GM12873 (cell line): ENCODE data around the gene NEB.

Experiments used
- TF ChIP-seq, protein P1 (sequence below): IDR thresholded peaks from 2 replicates; pipeline ENCODE4 v1.5.1; 2012; ENCODE audit warnings: low read depth, mild to moderate bottlenecking, moderate library complexity, low read length, control low read depth; ENCODE audit not compliant: insufficient read depth; ENCODE audit errors: missing control alignments

NEB gene

DNA sequence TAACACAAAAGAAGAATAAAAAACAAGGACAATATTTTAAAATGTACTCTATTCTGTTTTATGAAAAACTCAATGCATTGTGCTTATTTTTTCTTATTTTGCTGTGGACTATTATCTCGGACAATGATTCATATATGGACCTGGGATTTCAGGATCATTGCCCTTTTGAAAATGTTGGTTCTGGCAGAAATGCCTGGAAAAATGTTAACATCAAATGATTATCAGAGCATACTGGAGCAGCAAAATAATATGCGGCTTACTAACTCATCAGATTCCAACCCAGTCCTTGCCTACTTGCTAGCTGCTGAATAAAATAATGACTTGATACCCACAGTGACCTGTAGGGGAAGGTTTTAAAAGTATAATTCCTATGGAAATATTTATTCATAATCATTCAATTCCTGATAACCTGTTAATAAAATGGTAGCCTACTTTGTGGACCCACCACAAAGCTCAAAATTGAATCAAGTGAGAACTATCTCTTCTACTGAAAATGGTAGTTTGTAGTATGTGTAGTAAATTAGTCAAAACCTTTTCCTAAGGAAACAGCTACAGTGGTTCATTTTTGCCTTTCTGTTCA lies 117.4 kb downstream of the NEB start:
- TF ChIP-seq, protein P1, sequence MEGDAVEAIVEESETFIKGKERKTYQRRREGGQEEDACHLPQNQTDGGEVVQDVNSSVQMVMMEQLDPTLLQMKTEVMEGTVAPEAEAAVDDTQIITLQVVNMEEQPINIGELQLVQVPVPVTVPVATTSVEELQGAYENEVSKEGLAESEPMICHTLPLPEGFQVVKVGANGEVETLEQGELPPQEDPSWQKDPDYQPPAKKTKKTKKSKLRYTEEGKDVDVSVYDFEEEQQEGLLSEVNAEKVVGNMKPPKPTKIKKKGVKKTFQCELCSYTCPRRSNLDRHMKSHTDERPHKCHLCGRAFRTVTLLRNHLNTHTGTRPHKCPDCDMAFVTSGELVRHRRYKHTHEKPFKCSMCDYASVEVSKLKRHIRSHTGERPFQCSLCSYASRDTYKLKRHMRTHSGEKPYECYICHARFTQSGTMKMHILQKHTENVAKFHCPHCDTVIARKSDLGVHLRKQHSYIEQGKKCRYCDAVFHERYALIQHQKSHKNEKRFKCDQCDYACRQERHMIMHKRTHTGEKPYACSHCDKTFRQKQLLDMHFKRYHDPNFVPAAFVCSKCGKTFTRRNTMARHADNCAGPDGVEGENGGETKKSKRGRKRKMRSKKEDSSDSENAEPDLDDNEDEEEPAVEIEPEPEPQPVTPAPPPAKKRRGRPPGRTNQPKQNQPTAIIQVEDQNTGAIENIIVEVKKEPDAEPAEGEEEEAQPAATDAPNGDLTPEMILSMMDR = no peak

GRCh38 chr2:151614606-151615306 lies 119.5 kb downstream of the NEB start:
- TF ChIP-seq, protein P1 = no peak

- TF ChIP-seq, protein P1 = no peak
Observed at GRCh38 chr2:151614159-151614558, 120.1 kb downstream of the NEB start.

DNA sequence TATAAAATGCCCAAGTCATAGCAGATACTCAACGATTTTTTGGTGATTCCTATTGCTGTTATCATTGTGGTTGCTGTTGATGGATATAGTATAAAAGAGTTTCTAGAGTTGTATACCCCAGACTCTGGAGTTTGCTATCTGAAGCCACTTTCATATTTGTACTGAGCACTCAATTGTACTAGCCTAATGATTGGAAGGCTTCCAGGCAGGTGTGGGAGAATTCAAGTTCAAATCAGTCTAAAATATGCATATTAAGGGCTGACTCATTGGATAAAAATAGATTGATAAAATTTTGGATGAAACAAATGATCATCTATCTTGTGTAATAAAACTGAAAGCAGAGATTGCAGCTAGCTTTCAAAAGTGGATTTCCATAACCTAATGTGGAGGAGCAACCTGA lies 122.9 kb downstream of the NEB start:
- TF ChIP-seq, protein P1 = no peak

DNA sequence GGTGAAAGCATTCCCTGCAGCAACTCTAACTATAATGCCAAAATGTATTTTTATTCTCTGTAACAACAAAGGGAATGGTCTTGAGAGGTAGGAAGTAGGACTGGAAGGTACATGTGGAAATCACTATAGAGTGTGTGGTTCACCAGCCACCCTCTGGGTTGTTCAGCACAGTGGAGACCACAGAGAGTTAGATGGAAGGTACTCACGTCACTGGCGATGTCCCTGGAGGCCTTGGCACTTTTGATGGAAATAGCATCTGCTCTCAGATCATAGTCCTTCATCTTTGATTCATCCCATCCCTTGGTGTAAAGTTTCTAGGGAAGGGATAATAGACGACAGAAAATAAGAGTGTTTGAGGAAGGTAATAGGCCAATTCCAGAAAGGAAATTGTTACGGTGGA lies 124.0 kb downstream of the NEB start:
- TF ChIP-seq, protein P1 = no peak

- TF ChIP-seq, protein P1 = no peak
Observed at GRCh38 chr2:151609705-151610104, 124.6 kb downstream of the NEB start.

GRCh38 chr2:151577116-151577515 lies 157.2 kb downstream of the NEB start:
- TF ChIP-seq, protein P1 = no peak
